B cell (primary cell): ENCODE measurements around the gene SLC27A5. TPM values are rescaled to one million over a fixed set of nuclear protein-coding genes. Genes with fewer than 3 reads are reported as not detected.

Source experiments
- ATAC-seq: fragments of 200-7000 bp; cut with Tn5 transposase; one replicate; pipeline ENCODE4 v1.10.0; 2021; ENCODE audit warnings: low read depth, mild to moderate bottlenecking, moderate number of reproducible peaks, moderate library complexity
- CTCF ChIA-PET: fragments of 350-600 bp; sonication (Branson Sonifier 250); formaldehyde crosslinking; loops from one replicate; lab custom pipeline; 2021; ENCODE audit warnings: antibody characterized with exemption, inconsistent platforms; lab: Charles Lee
- POLR2A ChIA-PET: fragments of 350-600 bp; sonication (Branson Sonifier 250); formaldehyde crosslinking; loops from one replicate; lab custom pipeline; 2021; ENCODE audit warnings: antibody characterized with exemption; lab: Charles Lee
- DNase-seq: peaks from one replicate; pipeline ENCODE4 v3.0.0; 2013
- H2AFZ ChIP-seq: 2 replicates; pipeline ENCODE4 v1.6.1; 2012; ENCODE audit warnings: mild to moderate bottlenecking, low read depth, low read length; ENCODE audit not compliant: insufficient read depth, poor library complexity, severe bottlenecking
- H3K27ac ChIP-seq, 2 donors: 1 replicate in 1 of 2; 2 replicates in 1 of 2; pipeline ENCODE4 v1.5.1; 2012 to 2013; ENCODE audit warnings: low read length in 2 of 2, mild to moderate bottlenecking in 2 of 2, moderate library complexity in 1 of 2
- H3K27me3 ChIP-seq, 4 experiments: fragments of 200-600 bp in 1 of 4; sonication (generic) in 1 of 4; replicated peaks in 1 of 4; 1 replicate in 2 of 4; 2 replicates in 2 of 4; pipeline versions ENCODE4 v1.6.1 to v1.7.0; 2013 to 2016; ENCODE audit warnings: low read length in 3 of 4, mild to moderate bottlenecking in 2 of 4, mixed read lengths in 1 of 4, moderate library complexity in 1 of 4; ENCODE audit not compliant: insufficient read depth in 4 of 4, control insufficient read depth in 3 of 4; ENCODE audit errors: control extremely low read depth in 1 of 4
- H3K36me3 ChIP-seq, 2 experiments: replicated peaks in 1 of 2; 1 replicate in 1 of 2; 2 replicates in 1 of 2; pipeline versions ENCODE4 v1.6.1 to v1.7.1; 2013; ENCODE audit warnings: low read length in 1 of 2; ENCODE audit not compliant: insufficient read depth in 2 of 2, control insufficient read depth in 1 of 2; ENCODE audit errors: control extremely low read depth in 1 of 2, extremely low read depth in 1 of 2
- H3K4me1 ChIP-seq, 2 donors: fragments of 200-600 bp in 1 of 2; sonication (generic) in 1 of 2; 1 replicate in 1 of 2; 2 replicates in 1 of 2; pipeline versions ENCODE4 v1.5.1 to v1.6.1; 2013 to 2017; ENCODE audit warnings: low read length in 2 of 2; ENCODE audit not compliant: control insufficient read depth in 2 of 2, insufficient read depth in 2 of 2
- H3K4me2 ChIP-seq: replicated peaks from 2 replicates; pipeline ENCODE3; 2012; ENCODE audit warnings: mild to moderate bottlenecking, low read depth, low read length; ENCODE audit not compliant: poor library complexity, severe bottlenecking
- H3K4me3 ChIP-seq, 5 experiments: fragments of 200-600 bp in 1 of 5; sonication (generic) in 1 of 5; 1 replicate in 3 of 5; 2 replicates in 2 of 5; pipeline versions ENCODE4 v1.5.1 to v1.7.0; 2011 to 2016; ENCODE audit warnings: low read length in 4 of 5, mild to moderate bottlenecking in 4 of 5, low read depth in 2 of 5, control low read depth in 1 of 5, moderate library complexity in 1 of 5; ENCODE audit not compliant: insufficient read depth in 1 of 5; ENCODE audit errors: control extremely low read depth in 1 of 5, extremely low read depth in 1 of 5
- H3K79me2 ChIP-seq: fragments of 200-600 bp; sonication (generic); one replicate; pipeline ENCODE4 v1.6.0; 2016; ENCODE audit warnings: low read length; ENCODE audit not compliant: control insufficient read depth, insufficient read depth
- H3K9ac ChIP-seq: fragments of 200-600 bp; sonication (generic); 2 replicates; pipeline ENCODE4 v1.6.1; 2017; ENCODE audit warnings: mild to moderate bottlenecking, low read length, moderate library complexity
- H3K9me3 ChIP-seq, 3 donors: one replicate each; pipeline versions ENCODE4 v1.6.1 to v1.7.1; 2013; ENCODE audit warnings: low read length in 2 of 3; ENCODE audit not compliant: control insufficient read depth in 2 of 3, insufficient read depth in 1 of 3; ENCODE audit errors: control extremely low read depth in 1 of 3
- H4K20me1 ChIP-seq: 2 replicates; pipeline ENCODE4 v1.6.0; 2012; ENCODE audit warnings: mild to moderate bottlenecking, low read length; ENCODE audit not compliant: insufficient read depth, control insufficient read depth, poor library complexity, severe bottlenecking
- H3K27ac Mint-ChIP-seq: one replicate; pipeline ENCODE4 v1.8.0; 2021; ENCODE audit warnings: mixed read lengths
- H3K27me3 Mint-ChIP-seq: one replicate; pipeline ENCODE4 v1.8.0; 2021; ENCODE audit warnings: mixed read lengths
- H3K4me1 Mint-ChIP-seq: one replicate; pipeline ENCODE4 v1.8.0; 2021; ENCODE audit warnings: mixed read lengths
- H3K4me3 Mint-ChIP-seq: one replicate; pipeline ENCODE4 v1.8.0; 2021; ENCODE audit warnings: mixed read lengths
- H3K9me3 Mint-ChIP-seq: one replicate; pipeline ENCODE4 v1.8.0; 2022; ENCODE audit warnings: mixed read lengths; ENCODE audit not compliant: insufficient read depth
- CTCF ChIP-seq: fragments of 200-600 bp; IDR thresholded peaks from one replicate; pipeline ENCODE4 v1.8.0; 2022; ENCODE audit warnings: antibody characterized with exemption, mild to moderate bottlenecking
- EZH2 ChIP-seq: IDR thresholded peaks from 2 replicates; pipeline ENCODE4 v1.6.1; 2012; ENCODE audit warnings: borderline replicate concordance, low read depth, mild to moderate bottlenecking, moderate library complexity, low read length; ENCODE audit not compliant: insufficient read depth, poor library complexity, severe bottlenecking
- WGBS: methylation state at CpG from one replicate; pipeline ENCODE4 v1.1.5; 2013; ENCODE audit warnings: missing lambda C conversion rate; ENCODE audit not compliant: insufficient coverage; 5-methylcytosine and 5-hydroxymethylcytosine counted together
- intact Hi-C: fragments of 100-400 bp; cut with micrococcal nuclease; formaldehyde crosslinking; loops from one replicate; pipeline ENCODE4 v1.10.0; 2022
- polyA plus RNA-seq: library from polyadenylated mRNA; depleted of rRNA; stranded (reverse); fragments of >200 nt; gene quantifications from 2 replicates; pipeline ENCODE4 v1.2.3, GENCODE V29; 2012
- total RNA-seq, 2 donors: library from RNA; stranded (reverse); fragments of 120-200 nt in 1 of 2; gene quantifications; 1 replicate in 1 of 2; 2 replicates in 1 of 2; pipeline versions ENCODE4 v1.2.3 to v1.2.4, GENCODE V29; 2013 to 2022

The SLC27A5 gene
- total and polyA plus RNA-seq, 2 donors (not counting 1 experiment from before 2014, with no cell fraction given) = 8.9 to 11.8 TPM

GRCh38 chr19:58480831-58481230 is 31.0 kb downstream of the SLC27A5 start:
- TF ChIP-seq EZH2 (no peak), CTCF (no peak)
- Histone ChIP-seq H2AFZ (no peak overlapping the region), H3K9me3 (no peaks in the 10 kb centered on the region), H3K4me2 (no peak overlapping the region), H3K4me3 (no peak overlapping the region), H3K9ac (no peak overlapping the region), H4K20me1 (no peaks in the 10 kb centered on the region), H3K36me3 (peaks cover 0 to 2% of the 10 kb centered on the region in 2 experiments), H3K27me3 (no peaks in the 10 kb centered on the region), H3K27ac (no peak overlapping the region), H3K79me2 (no peaks in the 10 kb centered on the region), H3K4me1 (peaks cover 7 to 9% of the 10 kb centered on the region in 2 donors)
- DNase-seq = no peak
- no peak overlapping the region for H3K4me3 Mint-ChIP-seq
- WGBS = 83% methylated on average over 1 of the region's 2 CpGs
- peaks cover 10% of the 10 kb centered on the region for H3K4me1 Mint-ChIP-seq
- ATAC-seq = no peak
- intact Hi-C loops = no loop called here
- no peaks in the 10 kb centered on the region for H3K9me3 Mint-ChIP-seq
- ChIA-PET CTCF (no interaction called here), POLR2A (no interaction called here)
- no peaks in the 10 kb centered on the region for H3K27me3 Mint-ChIP-seq
- no peak overlapping the region for H3K27ac Mint-ChIP-seq

GRCh38 chr19:58480481-58480830 is 31.3 kb downstream of the SLC27A5 start:
- POLR2A ChIA-PET = no interaction called here
- no peak for DNase-seq
- no peaks in the 10 kb centered on the region for H4K20me1 ChIP-seq
- intact Hi-C loops = no loop called here
- Mint-ChIP-seq H3K27me3 (no peaks in the 10 kb centered on the region), H3K4me1 (peaks cover 13% of the 10 kb centered on the region), H3K27ac (no peak overlapping the region), H3K9me3 (no peaks in the 10 kb centered on the region), H3K4me3 (no peak overlapping the region)
- CTCF ChIA-PET = no interaction called here
- ATAC-seq = no peak
- H3K79me2 ChIP-seq = no peaks in the 10 kb centered on the region
- no peaks in the 10 kb centered on the region for H3K9me3 ChIP-seq
- H3K4me2 ChIP-seq = no peak overlapping the region
- WGBS = 91% methylated on average over 20 of the region's 20 CpGs
- no peaks in the 10 kb centered on the region for H3K27me3 ChIP-seq
- TF ChIP-seq EZH2 (no peak), CTCF (no peak)
- H3K4me3 ChIP-seq = no peak overlapping the region
- no peak overlapping the region for H2AFZ ChIP-seq
- H3K4me1 ChIP-seq = peaks cover 7 to 11% of the 10 kb centered on the region in 2 donors
- no peak overlapping the region for H3K27ac ChIP-seq
- peaks cover 0 to 2% of the 10 kb centered on the region in 2 experiments for H3K36me3 ChIP-seq
- no peak overlapping the region for H3K9ac ChIP-seq
